K562 (cell line): ENCODE results near the gene SND1. TPM values are rescaled to one million over a fixed set of nuclear protein-coding genes. Genes with fewer than 3 reads are reported as not detected.

ENCODE experiments used
- E2F3 ChIP-seq: fragments of 250-450 bp; sonication (Bioruptor Pico); IDR thresholded peaks from 2 replicates; pipeline ENCODE4 v1.4.0; 2020; ENCODE audit warnings: mild to moderate bottlenecking
- ELF2 ChIP-seq: fragments of 250-450 bp; sonication (Bioruptor Pico); IDR thresholded peaks from 2 replicates; pipeline ENCODE4 v1.5.0; 2021; ENCODE audit warnings: mild to moderate bottlenecking
- HDAC2 ChIP-seq: fragments of 450-650 bp; IDR thresholded peaks from 2 replicates; pipeline ENCODE4 v1.6.1; 2016; ENCODE audit warnings: mild to moderate bottlenecking
- HDAC3 ChIP-seq: fragments of 450-650 bp; IDR thresholded peaks from 2 replicates; pipeline ENCODE4 v1.6.1; 2018; ENCODE audit warnings: borderline replicate concordance, mild to moderate bottlenecking, moderate library complexity; ENCODE audit not compliant: partially characterized antibody
- HMGXB4 ChIP-seq: sonication (generic); formaldehyde crosslinking; IDR thresholded peaks from 2 replicates; pipeline ENCODE4 v1.8.1; 2023; ENCODE audit warnings: mild to moderate bottlenecking, missing genetic modification reagents
- KAT8 ChIP-seq: fragments of 450-650 bp; IDR thresholded peaks from 2 replicates; pipeline ENCODE4 v1.6.1; 2016; ENCODE audit warnings: low read depth, mild to moderate bottlenecking
- MCM3 ChIP-seq: fragments of 450-650 bp; IDR thresholded peaks from 2 replicates; pipeline ENCODE4 v1.6.1; 2016
- NEUROD1 ChIP-seq: fragments of 150-350 bp; IDR thresholded peaks from 2 replicates; pipeline ENCODE4 v1.6.1; 2014; ENCODE audit warnings: borderline replicate concordance, low read length, low read depth; ENCODE audit not compliant: partially characterized antibody
- NFE2L1 ChIP-seq: fragments of 450-650 bp; IDR thresholded peaks from 2 replicates; pipeline ENCODE4 v1.6.1; 2016; ENCODE audit warnings: missing genetic modification characterization, low read depth, mild to moderate bottlenecking, missing compliant biosample characterization, moderate library complexity, borderline replicate concordance
- PHF8 ChIP-seq: fragments of 200-600 bp; sonication (generic); IDR thresholded peaks from 2 replicates; pipeline ENCODE4 v1.6.1; 2012; ENCODE audit warnings: mixed run types, mild to moderate bottlenecking, inconsistent platforms, low read length, moderate library complexity, borderline replicate concordance
- SRSF1 ChIP-seq: fragments of 200-400 bp; formaldehyde crosslinking; IDR thresholded peaks from 2 replicates; pipeline ENCODE4 v1.6.1; 2017; ENCODE audit warnings: mild to moderate bottlenecking, low read depth, low read length, moderate library complexity
- THRA ChIP-seq: fragments of 450-650 bp; IDR thresholded peaks from 2 replicates; pipeline ENCODE4 v1.6.1; 2017; ENCODE audit warnings: mild to moderate bottlenecking, moderate library complexity
- ZNF398 ChIP-seq: fragments of 250-450 bp; sonication (Bioruptor Pico); IDR thresholded peaks from 2 replicates; pipeline ENCODE4 v1.8.0; 2021; ENCODE audit warnings: moderate library complexity, mild to moderate bottlenecking, inconsistent platforms
- polyA plus RNA-seq, 8 experiments: library from polyadenylated mRNA; depleted of rRNA in 4 of 8; stranded (reverse) in 5 of 8; unstranded in 3 of 8; fragments of >200 nt; fragmentation: Nextera tagmentation in 2 of 8; fragmentation: Illumina TruSeq in 1 of 8; extraction: Ambion mirVana in 2 of 8; extraction: Trizol in 1 of 8; gene quantifications; 2 replicates each; pipeline versions ENCODE4 v1.2.1 to v1.2.3, GENCODE V29; 2011 to 2014; ENCODE audit warnings: inconsistent platforms in 1 of 8, missing spikeins in 1 of 8
- total RNA-seq, 7 experiments: library from RNA; depleted of rRNA in 6 of 7; stranded (reverse); fragments of >200 nt in 6 of 7; fragmentation: Illumina TruSeq in 2 of 7; extraction: Trizol in 2 of 7; gene quantifications; 2 replicates each; pipeline versions ENCODE4 v1.2.1 to v1.2.3, GENCODE V29; 2011 to 2021; ENCODE audit warnings: low replicate concordance in 1 of 7
- TF ChIP-seq, protein P1 (sequence below), 3 experiments: IDR thresholded peaks in 2 of 3; conservative IDR thresholded peaks in 1 of 3; 2 replicates each; pipeline ENCODE4 v1.5.1; 2011 to 2012; ENCODE audit warnings: low read length in 3 of 3, mild to moderate bottlenecking in 3 of 3, control low read depth in 2 of 3, improper control_type of control experiment in 1 of 3, inconsistent platforms in 1 of 3, low read depth in 1 of 3, mixed read lengths in 1 of 3, moderate library complexity in 1 of 3; ENCODE audit not compliant: insufficient read depth in 2 of 3
- TF ChIP-seq, protein P2 (sequence below): IDR thresholded peaks from 2 replicates; pipeline ENCODE4 v1.6.1; 2014; ENCODE audit warnings: antibody characterized with exemption
- TF ChIP-seq, protein P3 (sequence below), 2 experiments: fragments of 450-650 bp; conservative IDR thresholded peaks; 2 replicates each; pipeline ENCODE4 v1.6.1; 2017; ENCODE audit warnings: mild to moderate bottlenecking in 2 of 2, moderate library complexity in 2 of 2

The SND1 gene
- total and polyA plus RNA-seq, 9 of the 15 experiments (the other 6 are each of a cell fraction or from before 2014, with no cell fraction given): 46.5 to 307 (median 191) TPM

DNA sequence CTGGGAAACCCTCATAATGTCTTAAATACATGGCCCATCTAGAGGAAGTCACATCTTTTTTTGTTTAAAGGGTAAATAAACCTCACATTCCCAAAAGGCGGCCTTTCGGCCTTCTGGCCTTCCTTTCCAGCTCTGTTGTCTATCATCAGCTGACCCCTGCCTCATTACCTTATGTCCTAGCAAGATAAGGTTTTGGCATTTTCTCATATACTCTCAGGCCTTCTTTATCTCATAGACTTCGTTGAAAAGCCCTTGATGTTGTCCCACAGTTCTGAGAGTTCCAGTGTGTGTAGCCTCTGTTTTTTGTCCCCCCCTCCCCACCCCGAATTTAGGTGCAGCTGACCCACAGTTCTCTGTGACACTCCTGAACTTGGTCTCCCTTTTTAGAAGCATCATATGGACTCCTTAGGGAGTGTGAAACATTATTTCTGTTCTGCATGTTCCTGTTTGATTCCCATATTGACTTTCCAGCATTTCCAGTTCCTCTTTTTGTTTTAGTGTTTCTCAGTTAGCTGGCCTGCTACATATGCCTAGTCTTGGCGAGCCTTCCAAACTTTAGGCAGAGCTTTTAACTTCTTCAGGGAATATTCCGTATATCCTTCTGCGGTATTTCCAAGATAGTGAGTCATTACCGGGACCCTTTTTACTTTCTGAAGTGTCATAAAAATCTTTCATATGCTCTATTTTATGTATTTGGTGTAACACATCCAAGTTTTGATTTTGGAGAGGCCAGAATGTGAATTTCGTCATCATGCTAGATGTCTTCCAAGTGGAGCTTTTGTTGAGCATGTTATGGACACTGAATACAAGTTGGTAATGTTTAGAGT is 240.7 kb downstream of the SND1 start (continued):
- TF ChIP-seq, protein P1, sequence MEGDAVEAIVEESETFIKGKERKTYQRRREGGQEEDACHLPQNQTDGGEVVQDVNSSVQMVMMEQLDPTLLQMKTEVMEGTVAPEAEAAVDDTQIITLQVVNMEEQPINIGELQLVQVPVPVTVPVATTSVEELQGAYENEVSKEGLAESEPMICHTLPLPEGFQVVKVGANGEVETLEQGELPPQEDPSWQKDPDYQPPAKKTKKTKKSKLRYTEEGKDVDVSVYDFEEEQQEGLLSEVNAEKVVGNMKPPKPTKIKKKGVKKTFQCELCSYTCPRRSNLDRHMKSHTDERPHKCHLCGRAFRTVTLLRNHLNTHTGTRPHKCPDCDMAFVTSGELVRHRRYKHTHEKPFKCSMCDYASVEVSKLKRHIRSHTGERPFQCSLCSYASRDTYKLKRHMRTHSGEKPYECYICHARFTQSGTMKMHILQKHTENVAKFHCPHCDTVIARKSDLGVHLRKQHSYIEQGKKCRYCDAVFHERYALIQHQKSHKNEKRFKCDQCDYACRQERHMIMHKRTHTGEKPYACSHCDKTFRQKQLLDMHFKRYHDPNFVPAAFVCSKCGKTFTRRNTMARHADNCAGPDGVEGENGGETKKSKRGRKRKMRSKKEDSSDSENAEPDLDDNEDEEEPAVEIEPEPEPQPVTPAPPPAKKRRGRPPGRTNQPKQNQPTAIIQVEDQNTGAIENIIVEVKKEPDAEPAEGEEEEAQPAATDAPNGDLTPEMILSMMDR (IDR thresholded peaks at IDR 0.05 in 2 of 3, conservative IDR thresholded peaks at IDR 0.05 in 1 of 3; ENCODE audit: insufficient read depth in 2 of 3, low read depth in 1 of 3, low read length in 3 of 3): no peak; a peak in 1 of 6 replicates
- TF ChIP-seq E2F3 (CRISPR knock-in tag) (no peak), NFE2L1 (tag) (no peak), HMGXB4 (no peak), PHF8 (no peak), THRA (no peak), ELF2 (CRISPR knock-in tag) (no peak), NEUROD1 (peak; percentile 40), SRSF1 (no peak), ZNF398 (CRISPR knock-in tag) (no peak), HDAC3 (peak; percentile 37), MCM3 (no peak), HDAC2 (peak; percentile 87), KAT8 (no peak)
- TF ChIP-seq, protein P2, sequence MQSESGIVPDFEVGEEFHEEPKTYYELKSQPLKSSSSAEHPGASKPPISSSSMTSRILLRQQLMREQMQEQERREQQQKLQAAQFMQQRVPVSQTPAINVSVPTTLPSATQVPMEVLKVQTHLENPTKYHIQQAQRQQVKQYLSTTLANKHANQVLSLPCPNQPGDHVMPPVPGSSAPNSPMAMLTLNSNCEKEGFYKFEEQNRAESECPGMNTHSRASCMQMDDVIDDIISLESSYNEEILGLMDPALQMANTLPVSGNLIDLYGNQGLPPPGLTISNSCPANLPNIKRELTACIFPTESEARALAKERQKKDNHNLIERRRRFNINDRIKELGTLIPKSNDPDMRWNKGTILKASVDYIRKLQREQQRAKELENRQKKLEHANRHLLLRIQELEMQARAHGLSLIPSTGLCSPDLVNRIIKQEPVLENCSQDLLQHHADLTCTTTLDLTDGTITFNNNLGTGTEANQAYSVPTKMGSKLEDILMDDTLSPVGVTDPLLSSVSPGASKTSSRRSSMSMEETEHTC: no peak; the same call in 1 of the 2 replicates
- TF ChIP-seq, protein P3, sequence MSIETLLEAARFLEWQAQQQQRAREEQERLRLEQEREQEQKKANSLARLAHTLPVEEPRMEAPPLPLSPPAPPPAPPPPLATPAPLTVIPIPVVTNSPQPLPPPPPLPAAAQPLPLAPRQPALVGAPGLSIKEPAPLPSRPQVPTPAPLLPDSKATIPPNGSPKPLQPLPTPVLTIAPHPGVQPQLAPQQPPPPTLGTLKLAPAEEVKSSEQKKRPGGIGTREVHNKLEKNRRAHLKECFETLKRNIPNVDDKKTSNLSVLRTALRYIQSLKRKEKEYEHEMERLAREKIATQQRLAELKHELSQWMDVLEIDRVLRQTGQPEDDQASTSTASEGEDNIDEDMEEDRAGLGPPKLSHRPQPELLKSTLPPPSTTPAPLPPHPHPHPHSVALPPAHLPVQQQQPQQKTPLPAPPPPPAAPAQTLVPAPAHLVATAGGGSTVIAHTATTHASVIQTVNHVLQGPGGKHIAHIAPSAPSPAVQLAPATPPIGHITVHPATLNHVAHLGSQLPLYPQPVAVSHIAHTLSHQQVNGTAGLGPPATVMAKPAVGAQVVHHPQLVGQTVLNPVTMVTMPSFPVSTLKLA (conservative IDR thresholded peaks at IDR 0.05): peak in 1 of 2 experiments; percentile 56; a peak in 2 of 4 replicates
